ENCODE results near the gene CEP41. TPM values are rescaled to one million over a fixed set of nuclear protein-coding genes. Genes with fewer than 3 reads are reported as not detected.
A peak's percentile ranks its signal among the peaks of the same experiment; 100 is the strongest.
"Not testable (repeated sequence)": the region's sequence is repeated elsewhere in the genome, so short reads cannot be mapped to it uniquely, and the experiment has no call there.

Gene CEP41
- total RNA-seq, 2 experiments from 2014 or later, result 27.1 to 28.7 TPM

DNA sequence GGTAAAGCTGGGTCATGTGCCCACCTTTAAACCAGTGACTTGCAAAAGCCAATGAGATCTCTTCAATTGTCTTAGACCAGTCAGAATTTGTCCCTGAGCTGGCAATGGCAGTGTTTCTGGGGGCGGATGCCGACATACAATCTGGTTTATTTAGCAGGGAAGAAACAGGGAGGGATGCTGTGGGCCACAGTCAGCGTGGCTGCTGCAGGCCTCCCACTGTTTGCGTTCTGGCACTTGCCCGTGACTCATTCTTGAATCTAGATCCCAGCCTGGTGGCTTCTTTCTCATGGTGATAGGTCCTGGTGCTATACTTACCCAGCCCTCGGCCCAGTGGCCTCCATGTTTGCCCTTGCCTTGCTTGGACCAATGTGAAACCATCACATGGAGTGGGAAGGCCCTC is 63.6 kb downstream of the CEP41 start:
- H3K27ac Mint-ChIP-seq, result no peak overlapping the region
- H3K4me3 Mint-ChIP-seq, result no peak overlapping the region
- ATAC-seq (ENCODE audit: low read depth) (no peak), DNase-seq (no peak)
- H3K36me3 Mint-ChIP-seq, result peaks cover 4% of the 10 kb centered on the region
- peaks cover 6% of the 10 kb centered on the region for H3K9me3 Mint-ChIP-seq
- H3K27me3 Mint-ChIP-seq, result no peaks in the 10 kb centered on the region
- POLR2A ChIA-PET, result no interaction called here
- no peaks in the 10 kb centered on the region for H3K4me1 Mint-ChIP-seq

DNA sequence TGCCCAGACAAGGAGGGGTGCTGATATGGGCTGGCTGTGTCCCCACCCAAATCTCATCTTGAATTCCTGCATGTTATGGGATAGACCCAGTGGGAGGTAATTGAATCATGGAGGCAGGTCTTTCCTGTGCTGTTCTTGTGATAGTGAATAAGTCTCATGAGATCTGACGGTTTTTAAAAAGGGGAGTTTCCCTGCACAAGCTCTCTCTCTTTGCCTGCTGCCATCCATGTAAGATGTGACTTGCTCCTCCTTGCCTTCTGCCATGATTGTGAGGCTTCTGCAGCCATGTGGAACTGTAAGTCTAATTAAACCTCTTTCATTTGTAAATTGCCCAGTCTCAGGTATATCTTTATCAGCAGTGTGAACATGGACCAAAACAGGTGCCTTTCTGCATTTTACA is 64.4 kb downstream of the CEP41 start:
- H3K36me3 Mint-ChIP-seq; H3K4me1 Mint-ChIP-seq; H3K4me3 Mint-ChIP-seq; H3K27me3 Mint-ChIP-seq; H3K27ac Mint-ChIP-seq; POLR2A ChIA-PET; ATAC-seq (ENCODE audit: low read depth); H3K9me3 Mint-ChIP-seq; DNase-seq: not testable (repeated sequence)

DNA sequence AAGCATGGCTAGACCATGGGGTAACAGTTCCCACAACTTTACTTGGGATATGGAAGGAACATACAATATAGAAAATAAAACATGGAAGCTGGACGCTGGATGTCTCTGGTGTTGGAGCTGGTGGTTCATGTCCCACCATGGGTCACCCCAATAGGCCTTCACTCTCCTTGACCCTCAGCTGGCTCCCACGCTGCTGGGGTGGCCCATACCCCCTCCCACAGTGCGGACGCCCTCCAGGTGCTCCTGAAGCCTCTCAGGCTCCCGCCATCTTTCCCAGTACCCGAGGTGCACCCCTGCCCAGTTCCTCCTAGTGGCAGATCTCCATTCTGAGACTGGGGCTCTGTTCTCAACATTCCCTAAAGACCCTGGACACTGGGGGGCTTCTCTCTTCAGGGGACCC is 66.3 kb downstream of the CEP41 start:
- POLR2A ChIA-PET, result no interaction called here
- Mint-ChIP-seq H3K4me1 (peaks cover 5% of the 10 kb centered on the region), H3K27ac (no peak overlapping the region)

DNA sequence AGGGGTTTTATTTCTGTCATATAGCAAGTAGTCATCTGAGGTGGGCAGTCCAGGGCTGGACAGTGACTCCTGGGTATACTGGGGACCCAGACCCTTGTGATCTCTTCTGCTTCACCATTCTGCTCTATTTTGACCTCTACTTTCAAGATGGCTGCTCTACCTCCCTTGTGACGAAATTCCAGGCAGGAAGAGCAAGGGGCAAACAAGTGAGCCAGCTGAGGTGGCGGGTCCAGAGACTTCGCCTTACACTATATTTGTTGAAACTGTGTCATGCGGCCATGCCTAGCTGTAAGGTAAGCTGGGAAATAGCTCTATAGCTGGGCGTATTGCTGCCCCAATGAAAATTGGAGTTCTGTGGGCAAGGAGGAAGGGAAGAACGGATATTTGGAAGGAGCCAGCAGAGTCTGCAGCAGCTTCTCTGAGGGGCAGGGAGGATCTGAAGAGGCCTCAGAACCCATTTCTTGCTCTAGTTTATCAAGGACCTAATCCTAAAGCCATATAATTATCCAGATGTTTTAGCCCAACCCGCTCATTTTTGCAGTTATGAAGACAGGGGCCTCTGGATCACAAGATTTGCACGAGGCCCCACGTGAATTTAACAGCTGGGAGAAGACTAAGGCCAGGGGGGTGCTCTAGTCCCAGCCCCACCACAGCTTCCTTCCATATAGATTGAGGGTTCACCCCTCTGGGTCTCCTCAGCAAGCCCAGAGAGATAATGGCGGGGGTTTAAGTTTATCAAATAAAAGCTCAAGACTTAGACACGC is 68.2 kb downstream of the CEP41 start:
- H3K27ac Mint-ChIP-seq, result no peak overlapping the region

More for the DNA sequence above, 66.3 kb downstream of the CEP41 start:
- ATAC-seq (ENCODE audit: low read depth) (no peak), DNase-seq (no peak)
- Mint-ChIP-seq H3K36me3 (peaks cover 4% of the 10 kb centered on the region), H3K9me3 (peaks cover 6% of the 10 kb centered on the region), H3K27me3 (no peaks in the 10 kb centered on the region), H3K4me3 (no peak overlapping the region)

GRCh38 chr7:130371046-130371445 is 69.8 kb downstream of the CEP41 start:
- Mint-ChIP-seq H3K27me3 (no peaks in the 10 kb centered on the region), H3K9me3 (no peaks in the 10 kb centered on the region), H3K4me1 (peaks cover 29% of the 10 kb centered on the region), H3K36me3 (peaks cover 3% of the 10 kb centered on the region), H3K27ac (no peak overlapping the region), H3K4me3 (no peak overlapping the region)
- no peak for ATAC-seq (ENCODE audit: low read depth)
- DNase-seq, result no peak
- POLR2A ChIA-PET, result interaction anchor here (0.7 kb wide), 1 partner anchor 106 kb away, joined by 3 read pairs; no protein-coding TSS in a partner anchor

More for the DNA sequence above, 68.2 kb downstream of the CEP41 start:
- Mint-ChIP-seq H3K4me3 (no peak overlapping the region), H3K27me3 (no peaks in the 10 kb centered on the region), H3K36me3 (peaks cover 4% of the 10 kb centered on the region), H3K4me1 (peaks cover 19% of the 10 kb centered on the region), H3K9me3 (peaks cover 6% of the 10 kb centered on the region)
- ATAC-seq (ENCODE audit: low read depth), result no peak
- no peak for DNase-seq
- POLR2A ChIA-PET, result no interaction called here

GRCh38 chr7:130369831-130370550 is 70.8 kb downstream of the CEP41 start:
- peaks cover 33% of the 10 kb centered on the region for H3K4me1 Mint-ChIP-seq
- H3K27ac Mint-ChIP-seq, result peak overlapping the region; percentile 86
- H3K4me3 Mint-ChIP-seq, result no peak overlapping the region

GRCh38 chr7:130369110-130369711 is 71.6 kb downstream of the CEP41 start:
- Mint-ChIP-seq H3K4me1 (peaks cover 33% of the 10 kb centered on the region), H3K36me3 (peaks cover 3% of the 10 kb centered on the region), H3K27ac (peak overlapping the region; percentile 86), H3K4me3 (peak overlapping the region; percentile 63), H3K9me3 (no peaks in the 10 kb centered on the region), H3K27me3 (no peaks in the 10 kb centered on the region)
- DNase-seq (peak; percentile 42), ATAC-seq (ENCODE audit: low read depth) (peak; percentile 44)
- POLR2A ChIA-PET, result interaction anchor here (1.0 to 2.7 kb wide), 4 partner anchors 25 to 107 kb away, joined by 3 to 12 read pairs (median 4); partner anchors contain the start of gene CEP41

More at GRCh38 chr7:130369831-130370550, 70.8 kb downstream of the CEP41 start:
- ATAC-seq (ENCODE audit: low read depth), result no peak
- DNase-seq, result no peak
- POLR2A ChIA-PET, result interaction anchor here (0.7 to 1.2 kb wide), 2 partner anchors 106 to 236 kb away, joined by 3 read pairs; no protein-coding TSS in a partner anchor
- H3K9me3 Mint-ChIP-seq, result no peaks in the 10 kb centered on the region
- no peaks in the 10 kb centered on the region for H3K27me3 Mint-ChIP-seq
- H3K36me3 Mint-ChIP-seq, result peaks cover 3% of the 10 kb centered on the region

GRCh38 chr7:130367836-130368746 is 72.7 kb downstream of the CEP41 start:
- ATAC-seq (ENCODE audit: low read depth) (no peak), DNase-seq (no peak)
- H3K9me3 Mint-ChIP-seq, result no peaks in the 10 kb centered on the region
- peak overlapping the region; percentile 86 for H3K27ac Mint-ChIP-seq
- peaks cover 3% of the 10 kb centered on the region for H3K36me3 Mint-ChIP-seq
- H3K4me3 Mint-ChIP-seq, result peak overlapping the region; percentile 63
- peaks cover 33% of the 10 kb centered on the region for H3K4me1 Mint-ChIP-seq
- H3K27me3 Mint-ChIP-seq, result no peaks in the 10 kb centered on the region
- POLR2A ChIA-PET, result interaction anchor here (0.6 to 2.7 kb wide), 6 partner anchors 25 to 93 kb away, joined by 3 to 12 read pairs (median 4); partner anchors contain the start of gene CEP41

- no peaks in the 10 kb centered on the region for H3K27me3 Mint-ChIP-seq
- peak overlapping the region; percentile 63 for H3K4me3 Mint-ChIP-seq
- peaks cover 3% of the 10 kb centered on the region for H3K36me3 Mint-ChIP-seq
- peak overlapping the region; percentile 86 for H3K27ac Mint-ChIP-seq
- H3K4me1 Mint-ChIP-seq, result peaks cover 33% of the 10 kb centered on the region
- POLR2A ChIA-PET, result interaction anchor here (1.3 to 2.7 kb wide), 3 partner anchors 26 to 49 kb away, joined by 4 to 12 read pairs (median 5); no protein-coding TSS in a partner anchor
- ATAC-seq (ENCODE audit: low read depth) (peak; percentile 66), DNase-seq (no peak)
- no peaks in the 10 kb centered on the region for H3K9me3 Mint-ChIP-seq
These were observed 73.6 kb downstream of the CEP41 start for GRCh38 chr7:130367088-130367755.

DNA sequence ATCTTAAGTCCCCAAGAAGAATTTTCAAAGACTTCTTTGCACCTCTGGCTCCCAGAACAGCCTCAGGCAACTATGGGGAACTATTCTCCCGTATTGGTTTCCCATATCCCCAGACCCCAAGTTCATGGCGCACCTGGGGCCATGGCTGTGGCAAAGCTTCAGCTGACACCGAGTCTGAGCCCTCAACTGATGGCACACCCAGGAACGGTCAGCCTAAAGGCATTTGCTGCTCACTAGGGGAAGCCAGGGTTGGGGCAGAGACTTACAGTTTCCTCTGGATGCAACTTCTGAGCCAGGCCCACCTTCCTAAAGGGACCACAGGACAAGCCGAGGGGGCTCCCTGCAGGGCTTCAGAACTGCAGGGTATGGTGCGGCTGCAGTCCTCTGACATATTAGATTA is 74.3 kb downstream of the CEP41 start:
- POLR2A ChIA-PET, result no interaction called here
- H3K4me1 Mint-ChIP-seq, result peaks cover 33% of the 10 kb centered on the region
- H3K9me3 Mint-ChIP-seq, result no peaks in the 10 kb centered on the region
- peak overlapping the region; percentile 63 for H3K4me3 Mint-ChIP-seq
- DNase-seq, result no peak
- peaks cover 3% of the 10 kb centered on the region for H3K36me3 Mint-ChIP-seq
- ATAC-seq (ENCODE audit: low read depth), result no peak
- peak overlapping the region; percentile 86 for H3K27ac Mint-ChIP-seq
- no peaks in the 10 kb centered on the region for H3K27me3 Mint-ChIP-seq

- H3K27ac Mint-ChIP-seq, result peak overlapping the region; percentile 25
- H3K27me3 Mint-ChIP-seq, result no peaks in the 10 kb centered on the region
- peaks cover 3% of the 10 kb centered on the region for H3K36me3 Mint-ChIP-seq
- ATAC-seq (ENCODE audit: low read depth) (no peak), DNase-seq (no peak)
- H3K4me3 Mint-ChIP-seq, result peak overlapping the region; percentile 35
- peaks cover 33% of the 10 kb centered on the region for H3K4me1 Mint-ChIP-seq
- peaks cover 2% of the 10 kb centered on the region for H3K9me3 Mint-ChIP-seq
- POLR2A ChIA-PET, result no interaction called here
These were observed 75.0 kb downstream of the CEP41 start for GRCh38 chr7:130365511-130366441.

All from activated naive CD8-positive, alpha-beta T cell treated with anti-CD3 and anti-CD28 coated beads, Interleukin-2, amount 10 ng/mL, durations not matched to agents 7 days and 5 days (primary cell).